ENCODE results near the gene SARDH.

The SARDH gene

GRCh38 chr9:133704711-133705181 lies 33.4 kb downstream of the SARDH start:
- FAIRE-seq (no peak), DNase-seq (ENCODE audit: insufficient read length, low spot score) (no peak)

GRCh38 chr9:133703591-133704399 lies 34.4 kb downstream of the SARDH start:
- DNase-seq (ENCODE audit: insufficient read length, low spot score) (no peak), FAIRE-seq (no peak)

GRCh38 chr9:133702798-133703590 lies 35.2 kb downstream of the SARDH start:
- no peak for FAIRE-seq
- no peak for DNase-seq (ENCODE audit: insufficient read length, low spot score)

- no peak for DNase-seq (ENCODE audit: insufficient read length, low spot score)
- FAIRE-seq: no peak
Observed at GRCh38 chr9:133701981-133702797, 36.0 kb downstream of the SARDH start.

- DNase-seq (ENCODE audit: insufficient read length, low spot score) (no peak), FAIRE-seq (no peak)
Observed at GRCh38 chr9:133701321-133701980, 36.7 kb downstream of the SARDH start.

GRCh38 chr9:133700819-133701320 lies 37.3 kb downstream of the SARDH start:
- FAIRE-seq (no peak), DNase-seq (ENCODE audit: insufficient read length, low spot score) (no peak)

GRCh38 chr9:133699546-133699945 lies 38.6 kb downstream of the SARDH start:
- no peak for FAIRE-seq
- DNase-seq (ENCODE audit: insufficient read length, low spot score): no peak

GRCh38 chr9:133696071-133696472 lies 42.1 kb downstream of the SARDH start:
- DNase-seq (ENCODE audit: insufficient read length, low spot score): no peak
- FAIRE-seq: no peak

GRCh38 chr9:133694686-133695085 lies 43.5 kb downstream of the SARDH start:
- FAIRE-seq: no peak
- no peak for DNase-seq (ENCODE audit: insufficient read length, low spot score)

- no peak for FAIRE-seq
- DNase-seq (ENCODE audit: insufficient read length, low spot score): no peak
Observed at GRCh38 chr9:133693703-133694529, 44.2 kb downstream of the SARDH start.

GRCh38 chr9:133693116-133693515 lies 45.0 kb downstream of the SARDH start:
- DNase-seq (ENCODE audit: insufficient read length, low spot score): no peak
- FAIRE-seq: no peak

- no peak for DNase-seq (ENCODE audit: insufficient read length, low spot score)
- FAIRE-seq: no peak
Observed at GRCh38 chr9:133692364-133692985, 45.7 kb downstream of the SARDH start.

GRCh38 chr9:133691626-133692363 lies 46.4 kb downstream of the SARDH start:
- no peak for FAIRE-seq
- DNase-seq (ENCODE audit: insufficient read length, low spot score): peak; percentile 58

GRCh38 chr9:133691191-133691590 lies 47.0 kb downstream of the SARDH start:
- no peak for FAIRE-seq
- no peak for DNase-seq (ENCODE audit: insufficient read length, low spot score)

GRCh38 chr9:133690081-133690561 lies 48.0 kb downstream of the SARDH start:
- DNase-seq (ENCODE audit: insufficient read length, low spot score) (no peak), FAIRE-seq (no peak)

GRCh38 chr9:133689151-133689763 lies 48.9 kb downstream of the SARDH start:
- no peak for FAIRE-seq

GRCh38 chr9:133687856-133688761 lies 50.0 kb downstream of the SARDH start:
- no peak for DNase-seq (ENCODE audit: insufficient read length, low spot score)
- FAIRE-seq: no peak

More at GRCh38 chr9:133689151-133689763, 48.9 kb downstream of the SARDH start:
- DNase-seq (ENCODE audit: insufficient read length, low spot score): no peak

Measured in HTR-8/SVneo (cell line).